GM12892 (cell line): Measurements from ENCODE around the gene BRS3.

Source experiments
- POLR2A ChIP-seq: IDR thresholded peaks from 2 replicates; pipeline ENCODE4 v1.6.1; 2011; ENCODE audit warnings: low read depth, low read length, control low read depth
- TAF1 ChIP-seq: IDR thresholded peaks from 2 replicates; pipeline ENCODE4 v1.6.1; 2011; ENCODE audit warnings: low read depth, mild to moderate bottlenecking, control low read depth, low read length, borderline replicate concordance

GRCh38 chrX:136529795-136530194, 42.0 kb downstream of the BRS3 start:
- TF ChIP-seq TAF1, result no peak
- TF ChIP-seq POLR2A, result no peak
